HepG2 (cell line): ENCODE data around the gene LCN2. TPM values are rescaled to one million over a fixed set of nuclear protein-coding genes. Genes with fewer than 3 reads are reported as not detected.

ENCODE experiments used
- ADNP ChIP-seq: sonication (generic); formaldehyde crosslinking; IDR thresholded peaks from 2 replicates; pipeline ENCODE4 v1.4.0; 2020; ENCODE audit warnings: missing genetic modification reagents
- ATF7 ChIP-seq, 2 experiments: fragments of 450-650 bp in 1 of 2; sonication (generic) in 1 of 2; formaldehyde crosslinking in 1 of 2; IDR thresholded peaks; 2 replicates each; pipeline versions ENCODE4 v1.4.0 to v1.6.1; 2016 to 2020; ENCODE audit warnings: antibody characterized with exemption in 1 of 2, mild to moderate bottlenecking in 1 of 2, missing genetic modification reagents in 1 of 2
- BHLHE40 ChIP-seq: IDR thresholded peaks from 2 replicates; pipeline ENCODE4 v1.6.1; 2011; ENCODE audit warnings: low read length, improper control_type of control experiment
- FOXJ3 ChIP-seq: sonication (generic); formaldehyde crosslinking; IDR thresholded peaks from 2 replicates; pipeline ENCODE4 v1.4.0; 2020; ENCODE audit warnings: missing genetic modification reagents, mild to moderate bottlenecking, borderline replicate concordance
- HNF4A ChIP-seq: sonication (generic); formaldehyde crosslinking; IDR thresholded peaks from 2 replicates; pipeline ENCODE4 v1.4.0; 2020; ENCODE audit warnings: missing genetic modification reagents
- KDM6A ChIP-seq: IDR thresholded peaks from 2 replicates; pipeline ENCODE4 v1.6.1; 2016; ENCODE audit warnings: low read depth
- KMT2A ChIP-seq: sonication (generic); formaldehyde crosslinking; IDR thresholded peaks from 2 replicates; pipeline ENCODE4 v1.4.0; 2020; ENCODE audit warnings: missing genetic modification reagents
- MEIS2 ChIP-seq: sonication (generic); formaldehyde crosslinking; IDR thresholded peaks from 2 replicates; pipeline ENCODE4 v1.9.0; 2021; ENCODE audit warnings: mild to moderate bottlenecking, missing genetic modification reagents
- PATZ1 ChIP-seq: sonication (generic); formaldehyde crosslinking; IDR thresholded peaks from 2 replicates; pipeline ENCODE4 v1.4.0; 2020; ENCODE audit warnings: missing genetic modification reagents
- RXRB ChIP-seq: IDR thresholded peaks from 2 replicates; pipeline ENCODE4 v1.6.1; 2016; ENCODE audit warnings: borderline replicate concordance, missing genetic modification reagents, missing compliant biosample characterization
- ZBTB39 ChIP-seq: sonication (generic); formaldehyde crosslinking; IDR thresholded peaks from 2 replicates; pipeline ENCODE4 v1.5.0; 2020; ENCODE audit warnings: missing genetic modification reagents
- ZNF552 ChIP-seq: sonication (generic); formaldehyde crosslinking; IDR thresholded peaks from 2 replicates; pipeline ENCODE4 v1.9.0; 2022; ENCODE audit warnings: missing genetic modification reagents, mild to moderate bottlenecking, borderline replicate concordance
- ZNF563 ChIP-seq: sonication (generic); formaldehyde crosslinking; IDR thresholded peaks from 2 replicates; pipeline ENCODE4 v1.8.0; 2022; ENCODE audit warnings: mild to moderate bottlenecking, moderate library complexity, missing genetic modification reagents
- ZNF576 ChIP-seq: sonication (generic); formaldehyde crosslinking; IDR thresholded peaks from 2 replicates; pipeline ENCODE4 v1.4.0; 2020; ENCODE audit warnings: mild to moderate bottlenecking, missing genetic modification reagents
- ZNF639 ChIP-seq: conservative IDR thresholded peaks from 2 replicates; pipeline ENCODE4 v1.6.1; 2018; ENCODE audit warnings: missing genetic modification reagents
- polyA plus RNA-seq, 8 experiments: library from polyadenylated mRNA; depleted of rRNA in 3 of 8; stranded (reverse) in 7 of 8; unstranded in 1 of 8; fragments of >200 nt; fragmentation: Illumina TruSeq in 4 of 8; extraction: Trizol in 4 of 8; gene quantifications; 2 replicates each; pipeline versions ENCODE4 v1.2.1 to v1.2.3, GENCODE V29; 2011 to 2016; ENCODE audit warnings: low read depth in 4 of 8, missing spikeins in 1 of 8, mixed read lengths in 1 of 8; ENCODE audit not compliant: insufficient read depth in 1 of 8
- total RNA-seq, 5 experiments: library from RNA; depleted of rRNA; stranded (reverse); fragments of >200 nt; fragmentation: Illumina TruSeq; extraction: Trizol; gene quantifications; 2 replicates each; pipeline ENCODE4 v1.2.3, GENCODE V29; 2016; ENCODE audit warnings: low read depth in 1 of 5
- TF ChIP-seq, protein P1 (sequence below): sonication (generic); formaldehyde crosslinking; IDR thresholded peaks from 2 replicates; pipeline ENCODE4 v1.5.0; 2020; ENCODE audit warnings: mild to moderate bottlenecking, missing genetic modification reagents, borderline replicate concordance
- TF ChIP-seq, protein P2 (sequence below): IDR thresholded peaks from 2 replicates; pipeline ENCODE4 v1.6.1; 2016; ENCODE audit warnings: low read depth, borderline replicate concordance

Gene LCN2
- total and polyA plus RNA-seq, 2 of the 13 experiments (the other 11 are each of a cell fraction or from before 2014, with no cell fraction given), result 0.38 to 1.4 TPM

DNA sequence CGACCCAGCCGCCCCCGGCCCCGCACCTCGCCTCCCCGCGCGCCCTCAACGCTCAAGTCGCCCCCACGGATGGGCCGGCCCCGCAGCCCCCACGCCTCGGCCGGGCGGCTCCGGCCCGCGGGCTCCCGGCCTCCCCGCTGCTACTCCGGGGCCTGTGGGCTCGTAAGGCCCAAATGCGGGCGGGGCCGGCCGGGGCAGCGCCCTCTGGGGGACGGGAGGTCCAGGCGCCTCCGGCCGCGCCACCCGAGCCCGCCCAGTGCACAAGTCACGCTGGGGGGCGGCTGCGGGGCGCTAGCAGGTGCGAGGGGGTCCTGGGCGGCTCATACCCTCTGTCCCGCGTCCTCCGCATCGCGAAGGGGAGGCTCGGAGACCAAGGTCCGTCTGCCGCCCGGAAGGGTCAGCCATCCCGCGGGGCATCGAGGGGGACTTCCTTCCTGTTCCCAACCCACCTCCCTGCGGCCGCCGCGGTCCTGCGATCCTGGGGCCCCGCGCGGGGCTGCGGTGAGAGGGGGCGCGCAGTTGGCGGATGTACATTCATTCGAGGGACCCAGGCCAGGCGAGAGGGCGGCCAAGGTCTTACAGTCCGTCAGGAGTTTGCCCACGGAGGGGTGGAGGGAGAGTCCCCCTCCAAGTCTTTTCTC is 42.3 kb downstream of the LCN2 start, which contains the start of gene CIZ1 (continued):
- TF ChIP-seq, protein P1, sequence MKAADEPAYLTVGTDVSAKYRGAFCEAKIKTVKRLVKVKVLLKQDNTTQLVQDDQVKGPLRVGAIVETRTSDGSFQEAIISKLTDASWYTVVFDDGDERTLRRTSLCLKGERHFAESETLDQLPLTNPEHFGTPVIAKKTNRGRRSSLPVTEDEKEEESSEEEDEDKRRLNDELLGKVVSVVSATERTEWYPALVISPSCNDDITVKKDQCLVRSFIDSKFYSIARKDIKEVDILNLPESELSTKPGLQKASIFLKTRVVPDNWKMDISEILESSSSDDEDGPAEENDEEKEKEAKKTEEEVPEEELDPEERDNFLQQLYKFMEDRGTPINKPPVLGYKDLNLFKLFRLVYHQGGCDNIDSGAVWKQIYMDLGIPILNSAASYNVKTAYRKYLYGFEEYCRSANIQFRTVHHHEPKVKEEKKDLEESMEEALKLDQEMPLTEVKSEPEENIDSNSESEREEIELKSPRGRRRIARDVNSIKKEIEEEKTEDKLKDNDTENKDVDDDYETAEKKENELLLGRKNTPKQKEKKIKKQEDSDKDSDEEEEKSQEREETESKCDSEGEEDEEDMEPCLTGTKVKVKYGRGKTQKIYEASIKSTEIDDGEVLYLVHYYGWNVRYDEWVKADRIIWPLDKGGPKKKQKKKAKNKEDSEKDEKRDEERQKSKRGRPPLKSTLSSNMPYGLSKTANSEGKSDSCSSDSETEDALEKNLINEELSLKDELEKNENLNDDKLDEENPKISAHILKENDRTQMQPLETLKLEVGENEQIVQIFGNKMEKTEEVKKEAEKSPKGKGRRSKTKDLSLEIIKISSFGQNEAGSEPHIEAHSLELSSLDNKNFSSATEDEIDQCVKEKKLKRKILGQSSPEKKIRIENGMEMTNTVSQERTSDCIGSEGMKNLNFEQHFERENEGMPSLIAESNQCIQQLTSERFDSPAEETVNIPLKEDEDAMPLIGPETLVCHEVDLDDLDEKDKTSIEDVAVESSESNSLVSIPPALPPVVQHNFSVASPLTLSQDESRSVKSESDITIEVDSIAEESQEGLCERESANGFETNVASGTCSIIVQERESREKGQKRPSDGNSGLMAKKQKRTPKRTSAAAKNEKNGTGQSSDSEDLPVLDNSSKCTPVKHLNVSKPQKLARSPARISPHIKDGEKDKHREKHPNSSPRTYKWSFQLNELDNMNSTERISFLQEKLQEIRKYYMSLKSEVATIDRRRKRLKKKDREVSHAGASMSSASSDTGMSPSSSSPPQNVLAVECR (CRISPR knock-in tag), result peak; percentile 78
- TF ChIP-seq MEIS2 (CRISPR knock-in tag) (peak; percentile 40; the same call in 1 of the 2 replicates), KDM6A (CRISPR knock-in tag) (no peak), ZNF639 (CRISPR knock-in tag) (no peak), FOXJ3 (0 out of 2 replicates have a peak, but pooled peaks have one; percentile 15), PATZ1 (CRISPR knock-in tag) (peak; percentile 77; the same call in 1 of the 2 replicates), RXRB (no peak), HNF4A (peak; percentile 35; the same call in 1 of the 2 replicates), KMT2A (CRISPR knock-in tag) (peak; percentile 34; the same call in 1 of the 2 replicates), ZBTB39 (CRISPR knock-in tag) (no peak), ADNP (0 out of 2 replicates have a peak, but pooled peaks have one; percentile 16), ZNF563 (CRISPR knock-in tag) (peak; percentile 63; the same call in 1 of the 2 replicates), BHLHE40 (peak; percentile 60; the same call in 1 of the 2 replicates), ATF7 (IDR thresholded peaks at IDR 0.05) (no peak), ATF7 (CRISPR knock-in tag; IDR thresholded peaks at IDR 0.05) (no peak), ZNF576 (CRISPR knock-in tag) (no peak), ZNF552 (CRISPR knock-in tag) (peak; percentile 61)
- TF ChIP-seq, protein P2, sequence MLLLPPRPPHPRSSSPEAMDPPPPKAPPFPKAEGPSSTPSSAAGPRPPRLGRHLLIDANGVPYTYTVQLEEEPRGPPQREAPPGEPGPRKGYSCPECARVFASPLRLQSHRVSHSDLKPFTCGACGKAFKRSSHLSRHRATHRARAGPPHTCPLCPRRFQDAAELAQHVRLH (CRISPR knock-in tag), result no peak
